Activated B cell treated with CpG ODN at 0.5 μM for 24 hours (primary cell): Measurements from ENCODE around the gene FOXA3. TPM values are rescaled to one million over a fixed set of nuclear protein-coding genes. Genes with fewer than 3 reads are reported as not detected.
A peak's percentile ranks its signal among the peaks of the same experiment; 100 is the strongest.

Experiments
- ATAC-seq: fragments of 200-7000 bp; cut with Tn5 transposase; one replicate; pipeline ENCODE4 v1.10.0; 2021; ENCODE audit warnings: low read depth, mild to moderate bottlenecking, moderate library complexity
- CTCF ChIA-PET: fragments of 350-600 bp; sonication (Branson Sonifier 250); formaldehyde crosslinking; loops from one replicate; lab custom pipeline; 2021; ENCODE audit warnings: antibody characterized with exemption; lab: Charles Lee
- POLR2A ChIA-PET: fragments of 350-600 bp; sonication (Branson Sonifier 250); formaldehyde crosslinking; loops from one replicate; lab custom pipeline; 2021; ENCODE audit warnings: antibody characterized with exemption; lab: Charles Lee
- DNase-seq: peaks from one replicate; pipeline ENCODE4 v3.0.0; 2022
- H3K27ac Mint-ChIP-seq: one replicate; pipeline ENCODE4 v1.8.0; 2020; ENCODE audit warnings: mixed read lengths
- H3K27me3 Mint-ChIP-seq: one replicate; pipeline ENCODE4 v1.8.0; 2021; ENCODE audit warnings: mixed read lengths
- H3K36me3 Mint-ChIP-seq: one replicate; pipeline ENCODE4 v1.8.0; 2021; ENCODE audit warnings: low read depth, mixed read lengths
- H3K4me1 Mint-ChIP-seq: one replicate; pipeline ENCODE4 v1.8.0; 2021; ENCODE audit warnings: mixed read lengths
- H3K4me3 Mint-ChIP-seq: one replicate; pipeline ENCODE4 v1.8.0; 2020; ENCODE audit warnings: mild to moderate bottlenecking, mixed read lengths
- H3K9me3 Mint-ChIP-seq: one replicate; pipeline ENCODE4 v1.8.0; 2020; ENCODE audit warnings: mixed read lengths
- intact Hi-C: fragments of 100-400 bp; cut with micrococcal nuclease; formaldehyde crosslinking; loops from one replicate; pipeline ENCODE4 v1.15.1; 2024
- total RNA-seq: library from RNA; stranded (reverse); gene quantifications from 2 replicates; pipeline ENCODE4 v1.2.3, GENCODE V29; 2022
- TF ChIP-seq, protein P1 (sequence below): fragments of 200-600 bp; IDR thresholded peaks from one replicate; pipeline ENCODE4 v1.8.0; 2022; ENCODE audit warnings: antibody characterized with exemption, mild to moderate bottlenecking

The FOXA3 gene
- total RNA-seq, 1 donor from 2014 or later, result not detected

DNA sequence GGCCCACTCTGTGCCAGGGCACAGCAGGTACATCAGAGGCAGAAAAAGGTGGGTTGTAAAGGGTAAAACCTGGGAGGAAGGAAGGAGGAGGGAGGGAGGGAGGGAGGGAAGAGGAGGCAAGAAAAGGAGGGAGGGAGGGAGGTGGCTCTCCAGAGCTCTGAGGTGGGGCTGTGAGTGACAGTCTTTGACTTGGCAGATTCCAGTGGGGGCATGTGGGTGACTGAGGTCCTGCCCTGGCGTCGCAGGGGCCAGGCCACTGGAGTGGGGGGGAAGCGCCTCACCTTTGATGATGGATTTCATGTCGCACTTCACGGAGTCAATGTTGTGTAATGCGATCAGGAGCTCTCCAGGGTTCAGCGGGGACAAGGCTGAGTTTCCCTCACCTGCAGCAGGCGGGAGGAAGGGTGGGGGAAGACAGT lies 43.0 kb upstream of the FOXA3 start:
- ATAC-seq, result no peak
- POLR2A ChIA-PET, result no interaction called here
- H3K27ac Mint-ChIP-seq, result peak overlapping the region; percentile 31

GRCh38 chr19:45821570-45821969 lies 42.6 kb upstream of the FOXA3 start:
- Mint-ChIP-seq H3K9me3 (no peaks in the 10 kb centered on the region), H3K27ac (peak overlapping the region; percentile 31), H3K27me3 (no peaks in the 10 kb centered on the region), H3K4me3 (no peak overlapping the region), H3K4me1 (peaks cover 9% of the 10 kb centered on the region), H3K36me3 (peaks cover 67% of the 10 kb centered on the region)
- DNase-seq (no peak), ATAC-seq (no peak)
- POLR2A ChIA-PET, result no interaction called here
- intact Hi-C loops, result no loop called here
- CTCF ChIA-PET, result no interaction called here
- TF ChIP-seq, protein P1, sequence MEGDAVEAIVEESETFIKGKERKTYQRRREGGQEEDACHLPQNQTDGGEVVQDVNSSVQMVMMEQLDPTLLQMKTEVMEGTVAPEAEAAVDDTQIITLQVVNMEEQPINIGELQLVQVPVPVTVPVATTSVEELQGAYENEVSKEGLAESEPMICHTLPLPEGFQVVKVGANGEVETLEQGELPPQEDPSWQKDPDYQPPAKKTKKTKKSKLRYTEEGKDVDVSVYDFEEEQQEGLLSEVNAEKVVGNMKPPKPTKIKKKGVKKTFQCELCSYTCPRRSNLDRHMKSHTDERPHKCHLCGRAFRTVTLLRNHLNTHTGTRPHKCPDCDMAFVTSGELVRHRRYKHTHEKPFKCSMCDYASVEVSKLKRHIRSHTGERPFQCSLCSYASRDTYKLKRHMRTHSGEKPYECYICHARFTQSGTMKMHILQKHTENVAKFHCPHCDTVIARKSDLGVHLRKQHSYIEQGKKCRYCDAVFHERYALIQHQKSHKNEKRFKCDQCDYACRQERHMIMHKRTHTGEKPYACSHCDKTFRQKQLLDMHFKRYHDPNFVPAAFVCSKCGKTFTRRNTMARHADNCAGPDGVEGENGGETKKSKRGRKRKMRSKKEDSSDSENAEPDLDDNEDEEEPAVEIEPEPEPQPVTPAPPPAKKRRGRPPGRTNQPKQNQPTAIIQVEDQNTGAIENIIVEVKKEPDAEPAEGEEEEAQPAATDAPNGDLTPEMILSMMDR, result no peak

More for the DNA sequence above, 43.0 kb upstream of the FOXA3 start:
- CTCF ChIA-PET, result no interaction called here
- H3K9me3 Mint-ChIP-seq, result no peaks in the 10 kb centered on the region
- peaks cover 9% of the 10 kb centered on the region for H3K4me1 Mint-ChIP-seq
- no peak overlapping the region for H3K4me3 Mint-ChIP-seq
- TF ChIP-seq, protein P1, result no peak
- DNase-seq, result no peak
- no peaks in the 10 kb centered on the region for H3K27me3 Mint-ChIP-seq
- H3K36me3 Mint-ChIP-seq, result peaks cover 63% of the 10 kb centered on the region
- intact Hi-C loops, result no loop called here

- Mint-ChIP-seq H3K27ac (no peak overlapping the region), H3K36me3 (peaks cover 78% of the 10 kb centered on the region)
- CTCF ChIA-PET, result no interaction called here
These were observed 41.4 kb upstream of the FOXA3 start for GRCh38 chr19:45822716-45823115.

DNA sequence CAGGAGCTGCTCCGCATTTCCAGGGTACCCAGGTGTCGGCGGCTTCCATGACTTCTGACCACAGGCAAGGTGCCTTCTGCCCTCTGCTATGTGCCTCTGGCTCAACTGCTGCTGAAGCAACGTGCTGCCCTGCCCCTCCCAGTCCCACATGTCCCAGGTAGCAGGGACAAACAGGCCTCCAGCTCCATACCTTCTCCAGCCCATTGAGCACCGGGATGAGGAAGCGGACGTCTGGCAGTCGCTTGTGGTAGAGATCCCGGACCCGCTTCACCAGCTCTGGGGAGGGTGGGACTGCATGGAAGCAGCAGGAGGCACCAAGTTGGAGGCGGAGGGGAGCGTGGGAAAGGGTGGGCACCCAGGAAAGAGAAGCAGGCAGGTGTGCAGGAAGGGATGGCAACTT lies 40.9 kb upstream of the FOXA3 start:
- TF ChIP-seq, protein P1, result no peak
- POLR2A ChIA-PET, result interaction anchor here (0.5 kb wide), 1 partner anchor 38 kb away, joined by 6 read pairs; no protein-coding TSS in a partner anchor
- Mint-ChIP-seq H3K27ac (no peak overlapping the region), H3K27me3 (no peaks in the 10 kb centered on the region), H3K36me3 (peaks cover 83% of the 10 kb centered on the region), H3K4me3 (no peak overlapping the region), H3K4me1 (no peaks in the 10 kb centered on the region), H3K9me3 (no peaks in the 10 kb centered on the region)
- CTCF ChIA-PET, result no interaction called here
- DNase-seq (no peak), ATAC-seq (no peak)
- intact Hi-C loops, result no loop called here

More at GRCh38 chr19:45822716-45823115, 41.4 kb upstream of the FOXA3 start:
- no peak overlapping the region for H3K4me3 Mint-ChIP-seq
- no peaks in the 10 kb centered on the region for H3K4me1 Mint-ChIP-seq
- POLR2A ChIA-PET, result no interaction called here
- ATAC-seq, result no peak
- TF ChIP-seq, protein P1, result no peak
- intact Hi-C loops, result no loop called here
- no peak for DNase-seq
- H3K27me3 Mint-ChIP-seq, result no peaks in the 10 kb centered on the region
- no peaks in the 10 kb centered on the region for H3K9me3 Mint-ChIP-seq

DNA sequence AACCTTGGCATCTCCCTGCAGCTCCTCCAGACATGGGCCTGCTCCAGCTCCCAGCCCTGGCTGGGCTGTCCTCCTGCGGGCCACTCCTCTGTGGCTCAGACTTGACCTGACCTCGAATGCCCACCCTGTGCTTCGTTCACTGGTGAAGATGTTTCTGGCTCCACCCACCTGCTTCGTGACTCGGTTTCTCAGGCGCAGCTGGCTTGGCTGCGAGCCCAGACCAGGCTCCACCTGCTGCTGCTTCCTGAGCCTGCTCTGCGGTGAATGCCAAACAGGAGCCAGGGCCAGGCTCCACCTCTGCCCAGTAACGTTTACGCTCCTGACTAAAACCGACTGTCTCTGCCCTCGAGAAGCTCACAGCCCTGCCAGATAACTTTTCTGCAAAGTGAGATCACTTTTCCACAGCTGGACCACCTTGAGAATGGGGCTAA lies 40.1 kb upstream of the FOXA3 start:
- Mint-ChIP-seq H3K9me3 (no peaks in the 10 kb centered on the region), H3K27me3 (no peaks in the 10 kb centered on the region), H3K4me3 (no peak overlapping the region), H3K27ac (no peak overlapping the region), H3K4me1 (no peaks in the 10 kb centered on the region), H3K36me3 (peaks cover 91% of the 10 kb centered on the region)
- ChIA-PET POLR2A (interaction anchor here (0.6 kb wide), 1 partner anchor 1424 kb away, joined by 3 read pairs; no protein-coding TSS in a partner anchor), CTCF (interaction anchor here (1.0 kb wide), 1 partner anchor 10 kb away, joined by 3 read pairs; no protein-coding TSS in a partner anchor)
- no peak for DNase-seq
- ATAC-seq, result no peak
- TF ChIP-seq, protein P1, result no peak
- intact Hi-C loops, result no loop called here
